RCC 7860 (cell line): Measurements from ENCODE around the gene LSAMP.
A peak's percentile ranks its signal among the peaks of the same experiment; 100 is the strongest.

Source experiments
- DNase-seq: peaks from one replicate; pipeline ENCODE4 v3.0.0-alpha.2; 2015; ENCODE audit warnings: low spot score
- FAIRE-seq: peaks from 2 replicates; lab custom pipeline; 2012; peaks lifted over from hg19 to GRCh38; lab: Jason Lieb, UNC

LSAMP gene

GRCh38 chr3:116445311-116445841 lies at the start of gene LSAMP:
LSAMP (minus strand) TSS chr3:116445487.
- DNase-seq (no peak), FAIRE-seq (no peak)

- FAIRE-seq: no peak
- DNase-seq: no peak
These were observed 47.1 kb upstream of the LSAMP start for GRCh38 chr3:116492379-116492778.

- DNase-seq (no peak), FAIRE-seq (no peak)
These were observed 37.8 kb upstream of the LSAMP start for GRCh38 chr3:116483135-116483534.

- no peak for FAIRE-seq
- no peak for DNase-seq
These were observed 31.4 kb upstream of the LSAMP start for GRCh38 chr3:116476691-116477090.

- no peak for DNase-seq
- no peak for FAIRE-seq
These were observed 29.5 kb upstream of the LSAMP start for GRCh38 chr3:116474801-116475200.

GRCh38 chr3:116474032-116474780 lies 28.9 kb upstream of the LSAMP start:
- no peak for DNase-seq
- no peak for FAIRE-seq

- FAIRE-seq (no peak), DNase-seq (no peak)
These were observed 28.3 kb upstream of the LSAMP start for GRCh38 chr3:116473602-116474001.

- DNase-seq: no peak
- no peak for FAIRE-seq
These were observed 25.4 kb upstream of the LSAMP start for GRCh38 chr3:116470605-116471197.

GRCh38 chr3:116469546-116469945 lies 24.3 kb upstream of the LSAMP start:
- FAIRE-seq: no peak
- DNase-seq: no peak

GRCh38 chr3:116464276-116464798 lies 19.1 kb upstream of the LSAMP start:
- no peak for DNase-seq
- no peak for FAIRE-seq

GRCh38 chr3:116453666-116454346 lies 8.5 kb upstream of the LSAMP start:
- no peak for FAIRE-seq
- DNase-seq: no peak

GRCh38 chr3:116449546-116450350 lies 4.5 kb upstream of the LSAMP start:
- no peak for DNase-seq
- FAIRE-seq: no peak

- DNase-seq: no peak
These were observed 703 bp upstream of the LSAMP start for GRCh38 chr3:116445990-116446389.

GRCh38 chr3:116444819-116445310 lies 422 bp downstream of the LSAMP start:
- DNase-seq (no peak), FAIRE-seq (no peak)

More at GRCh38 chr3:116445990-116446389, 703 bp upstream of the LSAMP start:
- FAIRE-seq: no peak

- no peak for DNase-seq
- no peak for FAIRE-seq
These were observed 1.1 kb downstream of the LSAMP start for GRCh38 chr3:116444115-116444747.

GRCh38 chr3:116443191-116443661 lies 2.1 kb downstream of the LSAMP start:
- no peak for DNase-seq
- FAIRE-seq: no peak

GRCh38 chr3:116442331-116443021 lies 2.8 kb downstream of the LSAMP start:
- no peak for DNase-seq
- no peak for FAIRE-seq

GRCh38 chr3:116441652-116442051 lies 3.6 kb downstream of the LSAMP start:
- FAIRE-seq (no peak), DNase-seq (no peak)

GRCh38 chr3:116440196-116440595 lies 5.1 kb downstream of the LSAMP start:
- DNase-seq: peak; percentile 52
- peak; percentile 79 for FAIRE-seq
